GM19238 (cell line): ENCODE measurements around the gene PDSS1.

ENCODE experiments used
- DNase-seq: peaks from one replicate; pipeline ENCODE4 v3.0.0; 2011; ENCODE audit warnings: low spot score; ENCODE audit not compliant: insufficient read length

Gene PDSS1

DNA sequence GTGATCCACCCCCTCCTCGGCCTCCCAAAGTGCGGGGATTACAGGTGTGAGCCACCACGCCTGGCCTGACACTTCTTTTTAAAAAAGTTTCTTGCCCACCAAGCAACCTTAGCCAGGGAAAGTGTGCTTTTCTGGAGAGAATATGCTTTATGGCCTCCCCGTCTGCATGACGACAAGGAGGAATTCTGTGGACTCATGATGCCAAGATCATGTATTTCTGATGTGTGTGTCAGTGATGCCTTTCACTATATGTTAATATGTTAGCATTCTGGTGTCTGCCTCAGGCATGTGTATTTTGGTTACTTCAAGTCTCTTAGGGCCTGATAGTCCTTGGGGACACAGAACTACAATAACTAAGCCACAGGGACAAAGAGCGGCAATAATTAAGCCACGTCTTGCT is 2.1 kb downstream of the PDSS1 start:
- no peak for DNase-seq

DNA sequence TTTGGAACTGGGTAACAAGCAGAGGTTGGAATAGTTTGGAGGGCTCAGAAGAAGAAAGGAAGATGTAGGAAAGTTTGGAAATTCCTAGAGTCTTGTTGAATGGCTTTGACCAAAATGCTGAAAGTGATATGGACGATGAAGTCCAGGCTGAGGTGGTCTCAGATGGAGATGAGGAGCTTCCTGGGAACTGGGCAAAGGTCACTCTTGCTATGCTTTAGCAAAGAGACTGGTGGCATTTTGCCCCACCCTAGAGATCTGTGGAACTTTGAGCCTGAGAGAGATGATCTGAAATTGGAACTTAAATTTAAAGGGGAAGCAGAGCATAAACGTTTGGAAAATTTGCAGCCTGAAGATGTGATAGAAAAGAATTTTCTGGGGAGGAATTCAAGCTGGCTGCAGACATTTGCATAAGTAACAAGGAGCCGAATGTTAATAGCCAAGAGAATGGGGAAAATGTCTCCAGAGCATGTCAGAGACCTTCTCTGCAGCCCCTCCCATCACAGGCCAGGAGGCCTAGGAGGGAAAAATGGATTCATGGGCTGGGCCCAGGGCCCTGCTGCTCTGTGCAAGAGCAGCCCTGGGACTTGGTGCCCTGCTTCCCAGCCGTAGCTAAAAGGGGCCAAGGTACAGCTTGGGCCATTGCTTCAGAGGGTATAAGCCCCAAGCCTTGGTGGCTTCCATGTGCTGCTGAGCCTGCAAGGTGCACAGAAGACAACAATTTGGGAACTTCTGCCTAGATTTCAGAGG is 3.6 kb downstream of the PDSS1 start:
- DNase-seq: no peak

DNA sequence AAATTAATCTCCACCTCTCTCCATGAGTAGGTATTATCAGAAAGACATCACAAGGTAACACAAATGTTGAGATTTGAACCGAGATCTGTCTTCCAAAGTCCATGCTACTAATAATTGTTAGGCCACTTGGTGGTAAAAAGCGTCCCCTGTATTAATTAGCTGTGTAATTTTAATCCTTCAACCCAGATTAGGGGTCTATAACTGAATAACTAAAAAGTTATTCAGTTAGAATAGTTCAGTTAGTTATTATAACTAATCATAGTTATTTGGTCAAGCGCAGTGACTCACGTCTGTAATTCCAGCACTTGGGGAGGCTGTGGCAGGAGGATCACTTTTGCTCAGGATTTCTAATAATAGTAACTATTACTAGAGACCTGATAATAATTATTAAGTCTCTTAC is 5.6 kb downstream of the PDSS1 start:
- DNase-seq: no peak

DNA sequence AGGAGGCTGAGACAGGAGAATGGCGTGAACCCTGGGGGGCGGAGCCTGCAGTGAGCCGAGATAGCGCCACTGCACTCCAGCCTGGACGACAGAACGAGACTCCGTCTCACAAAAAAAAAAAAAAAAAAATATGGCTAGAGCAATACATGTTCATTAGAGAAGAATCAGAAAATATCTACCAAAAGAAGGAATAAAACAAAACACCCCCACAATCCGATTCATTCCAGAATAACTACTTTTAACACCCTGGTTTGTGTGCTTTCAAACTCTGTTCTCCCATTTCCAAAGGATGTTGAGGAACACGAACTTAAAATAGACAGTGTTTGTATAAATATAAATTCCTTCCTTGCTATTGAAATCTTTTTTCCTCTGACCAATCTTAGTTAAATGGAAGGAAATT is 6.5 kb downstream of the PDSS1 start:
- DNase-seq: no peak

DNA sequence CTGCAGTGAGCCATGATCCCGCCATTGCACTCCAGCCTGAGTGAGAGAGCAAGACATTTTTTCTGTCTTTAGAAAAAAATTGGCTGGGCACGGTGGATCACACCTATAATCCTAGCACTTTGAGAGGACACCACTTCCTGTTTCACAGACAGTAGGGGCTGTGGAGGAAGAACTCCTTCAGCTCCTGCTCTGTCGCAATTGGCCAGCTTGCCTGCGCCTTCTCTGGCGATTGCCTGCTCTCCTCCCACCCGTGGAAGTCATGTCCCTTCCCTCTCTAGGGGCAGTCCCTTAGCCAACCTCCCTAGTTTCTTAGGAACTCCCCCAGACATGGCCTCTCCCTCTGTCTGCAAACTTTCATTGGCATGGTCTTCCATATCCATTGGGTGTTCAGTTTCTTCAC is 8.7 kb downstream of the PDSS1 start:
- no peak for DNase-seq

DNA sequence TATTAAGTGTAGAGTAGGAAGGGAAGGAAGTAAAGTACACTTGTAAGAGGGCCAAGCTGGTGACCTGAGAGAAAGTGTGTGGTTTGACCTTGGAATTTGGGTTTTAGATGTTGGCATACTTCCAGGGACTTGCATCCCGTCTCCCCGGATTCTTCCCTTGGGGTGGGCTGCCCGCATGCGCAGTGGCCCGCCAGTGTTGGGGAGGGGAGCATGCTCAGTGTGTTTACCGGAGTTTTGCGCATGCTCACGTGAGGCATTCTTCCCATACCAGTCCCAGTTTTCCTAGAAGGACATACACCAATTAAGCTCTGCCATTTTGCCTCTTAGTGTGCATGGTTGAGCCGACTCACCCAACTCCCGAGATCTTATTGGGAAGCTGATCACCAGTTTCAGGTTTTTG is 9.4 kb downstream of the PDSS1 start:
- DNase-seq: no peak

DNA sequence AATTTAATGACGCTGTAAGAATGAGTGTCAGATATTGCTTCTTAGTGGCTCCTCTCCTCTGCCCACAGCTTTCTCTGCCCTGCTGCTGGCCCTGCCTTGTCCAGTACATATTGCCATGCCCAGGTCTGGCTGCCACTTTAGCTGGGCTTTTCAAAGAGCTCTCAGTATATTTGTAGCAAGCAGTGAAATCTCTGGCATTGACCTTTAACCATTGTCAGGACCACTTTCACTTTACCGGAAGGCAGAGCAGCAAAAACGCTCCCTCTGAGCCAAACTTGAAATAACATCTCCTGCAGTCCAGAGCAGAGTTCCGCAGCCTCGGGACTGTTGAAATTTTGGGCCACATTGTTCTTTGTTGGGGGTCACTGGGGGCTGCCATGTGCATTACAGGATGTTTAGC is 13.8 kb downstream of the PDSS1 start:
- no peak for DNase-seq

DNA sequence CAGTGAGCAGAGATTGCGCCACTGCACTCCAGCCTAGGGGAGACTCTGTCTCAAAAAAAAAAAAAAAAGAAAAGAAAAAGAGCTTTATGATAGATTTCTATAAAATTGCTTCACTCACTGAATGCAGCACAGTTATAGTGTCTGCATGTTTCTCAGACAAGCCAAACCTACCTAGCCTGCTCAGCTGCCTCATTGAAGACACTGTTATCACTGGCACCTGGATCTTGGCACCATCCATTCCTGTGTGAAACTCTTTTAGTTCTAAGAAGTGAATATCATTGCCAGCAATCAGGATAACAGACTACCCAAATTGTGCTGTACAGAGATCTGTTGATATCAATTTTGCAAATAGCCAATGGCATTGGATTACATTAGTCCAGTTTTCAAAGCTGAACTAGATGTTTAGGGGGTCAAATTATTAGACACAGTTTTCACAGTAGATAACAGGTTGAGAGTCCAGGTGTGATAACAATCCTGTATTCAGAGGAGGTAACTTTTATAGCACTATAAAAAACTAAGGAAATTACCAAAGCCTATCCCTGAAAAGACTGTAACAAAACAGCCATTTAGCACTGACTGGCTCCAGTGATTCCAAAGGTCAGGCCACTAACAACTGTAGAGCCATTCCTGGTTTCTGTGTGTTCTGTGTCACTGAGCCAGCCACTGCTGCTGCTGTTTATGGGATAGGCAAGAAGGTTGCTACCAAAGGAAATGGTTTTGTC is 17.1 kb downstream of the PDSS1 start:
- no peak for DNase-seq

DNA sequence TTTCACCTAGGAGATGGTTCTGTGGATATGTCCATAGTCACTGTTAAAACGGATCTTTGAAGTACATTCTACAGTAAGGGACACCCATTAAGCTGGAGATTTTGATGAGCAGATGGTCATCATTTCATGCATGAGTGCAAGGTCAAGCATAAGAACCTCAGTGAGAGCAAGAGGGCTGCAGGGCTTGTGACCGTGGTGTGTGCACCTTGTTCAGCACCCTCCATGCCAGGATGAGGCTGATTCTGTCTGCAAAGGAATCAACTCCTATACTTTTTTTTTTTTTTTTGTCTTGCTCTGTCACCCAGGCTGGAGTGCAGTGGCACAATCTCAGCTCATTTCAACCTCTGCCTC is 17.6 kb downstream of the PDSS1 start:
- DNase-seq: no peak

DNA sequence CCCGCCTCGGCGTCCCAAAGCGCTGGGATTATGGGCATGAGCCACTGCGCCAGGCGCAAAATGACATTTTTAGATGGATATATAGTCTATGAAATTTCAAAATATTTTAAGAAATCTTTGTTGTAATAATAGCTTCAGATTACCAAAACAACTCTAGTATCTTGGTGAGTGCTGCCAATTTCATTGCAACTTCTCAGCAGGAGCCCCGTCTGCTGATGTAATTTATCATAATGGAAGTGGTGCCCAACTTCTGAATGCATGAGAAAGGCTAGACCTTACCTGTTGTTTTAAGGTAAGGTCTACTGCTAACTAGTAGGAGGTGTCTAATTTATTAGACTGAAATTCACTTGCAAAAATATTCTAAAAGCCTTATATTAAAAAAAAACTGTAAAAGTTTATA is 20.0 kb downstream of the PDSS1 start:
- no peak for DNase-seq

DNA sequence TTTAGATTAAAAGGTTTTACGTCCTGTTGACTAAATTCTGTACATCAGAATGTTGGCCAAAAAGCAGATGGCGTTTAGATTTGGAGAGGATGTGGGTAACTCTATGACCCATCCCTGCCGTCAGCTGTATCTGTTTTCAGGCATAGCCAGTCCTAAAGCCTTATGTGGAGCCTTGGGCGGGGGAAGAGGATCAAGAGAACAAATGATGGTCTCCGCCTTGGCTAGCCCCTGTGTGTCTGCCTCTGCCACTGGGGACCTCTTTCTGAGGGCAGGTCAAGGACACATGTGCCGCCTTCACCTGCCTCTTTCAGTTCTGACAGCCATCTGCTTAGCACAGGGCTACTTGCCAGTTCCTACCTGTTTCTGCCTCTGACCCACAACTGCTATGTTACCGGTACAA is 24.1 kb downstream of the PDSS1 start:
- DNase-seq: no peak

DNA sequence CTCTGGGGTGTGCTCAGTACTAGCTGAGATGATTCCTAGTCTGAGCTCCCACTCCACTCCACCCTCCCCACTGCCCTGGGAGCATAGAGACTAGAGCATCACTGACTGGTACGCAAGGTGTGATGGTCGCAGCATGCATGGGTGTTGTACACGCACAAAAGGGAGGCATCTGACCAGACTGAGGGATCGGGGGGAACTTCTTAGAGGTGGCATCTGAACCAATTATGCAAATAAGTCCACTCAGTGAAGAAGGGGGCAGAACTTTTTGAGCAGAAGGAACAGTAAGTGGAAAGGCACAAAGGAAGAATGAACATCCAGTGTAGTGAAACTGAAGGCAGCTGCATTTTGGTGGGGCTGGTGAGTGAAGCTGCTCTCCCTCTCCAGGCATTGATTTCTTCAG is 25.5 kb downstream of the PDSS1 start:
- no peak for DNase-seq

DNA sequence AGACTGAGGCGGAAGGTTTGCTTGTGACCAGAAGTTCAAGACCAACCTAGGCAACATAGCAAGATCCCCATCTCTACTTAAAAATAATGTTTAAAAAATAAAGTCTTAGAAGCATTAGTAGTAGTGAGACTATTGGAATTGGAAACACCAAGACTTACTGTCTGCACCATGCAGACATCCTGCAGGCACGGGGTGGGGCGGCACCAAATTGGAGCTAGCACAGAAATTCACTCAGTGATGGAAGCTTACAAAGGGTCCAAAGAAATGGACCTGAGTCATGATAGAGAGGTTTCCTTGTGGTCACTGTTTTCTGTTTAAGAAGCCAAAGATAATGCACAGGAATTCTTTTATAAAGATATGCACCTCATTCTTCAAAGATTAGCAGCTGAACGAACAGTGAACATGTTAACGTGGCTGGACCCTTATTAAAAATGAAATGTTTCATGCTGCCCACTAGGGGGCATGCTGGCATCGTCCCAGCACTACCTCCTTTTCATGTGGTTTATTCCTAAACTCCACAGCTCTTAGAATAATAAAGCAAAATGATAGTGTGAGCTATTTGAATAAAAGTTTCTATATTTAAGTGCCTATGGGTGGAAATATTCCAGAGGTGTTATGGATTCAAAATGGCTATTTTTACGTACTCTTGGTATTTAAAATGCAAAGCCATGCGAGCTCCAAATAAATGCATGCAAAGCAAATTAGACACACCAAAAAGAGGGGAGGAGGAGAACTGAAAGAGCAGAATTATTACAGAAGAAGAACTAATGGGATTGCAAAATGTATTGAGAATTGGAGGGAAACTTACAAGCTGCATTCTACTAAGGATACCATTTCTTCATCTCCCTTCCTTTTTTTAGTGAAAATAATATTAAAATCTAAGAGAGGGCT is 28.6 kb downstream of the PDSS1 start:
- DNase-seq: no peak

DNA sequence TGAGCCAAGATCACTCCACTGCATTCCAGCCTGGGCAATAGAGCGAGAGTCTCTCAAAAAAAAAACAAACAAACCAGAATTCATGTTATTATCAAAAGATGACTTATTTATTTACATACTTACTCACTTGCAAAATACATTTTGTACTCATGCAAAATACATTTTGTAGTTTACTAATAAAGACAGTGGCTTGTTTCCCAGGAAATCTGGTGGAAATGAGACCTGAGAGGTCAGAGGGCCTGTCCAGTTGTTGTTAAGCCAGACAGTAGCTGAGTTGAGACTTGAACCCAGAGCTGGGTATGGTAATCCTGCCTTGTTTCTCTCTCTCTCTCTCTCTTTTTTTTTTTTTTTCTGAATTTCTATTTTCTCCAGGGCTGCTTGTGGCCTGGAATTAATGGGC is 29.5 kb downstream of the PDSS1 start:
- DNase-seq: no peak

DNA sequence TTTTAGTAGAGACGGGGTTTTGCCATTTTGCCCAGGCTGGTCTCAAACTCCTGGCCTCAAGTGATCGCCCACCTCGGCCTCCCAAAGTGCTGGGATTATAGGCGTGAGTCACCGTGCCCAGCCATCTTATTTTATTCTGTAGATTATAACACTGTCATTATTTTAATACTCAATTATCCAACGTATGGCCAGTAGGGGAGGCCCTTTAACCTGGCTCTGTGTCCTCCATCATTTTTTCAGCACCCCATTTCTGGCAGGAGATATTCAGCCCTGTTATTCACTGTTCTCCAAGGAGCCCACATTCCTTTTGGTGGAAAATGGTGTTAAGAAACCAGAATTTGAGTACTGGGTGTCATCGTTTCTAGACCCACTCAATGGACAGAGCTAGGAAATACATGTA is 31.5 kb downstream of the PDSS1 start:
- DNase-seq: no peak

DNA sequence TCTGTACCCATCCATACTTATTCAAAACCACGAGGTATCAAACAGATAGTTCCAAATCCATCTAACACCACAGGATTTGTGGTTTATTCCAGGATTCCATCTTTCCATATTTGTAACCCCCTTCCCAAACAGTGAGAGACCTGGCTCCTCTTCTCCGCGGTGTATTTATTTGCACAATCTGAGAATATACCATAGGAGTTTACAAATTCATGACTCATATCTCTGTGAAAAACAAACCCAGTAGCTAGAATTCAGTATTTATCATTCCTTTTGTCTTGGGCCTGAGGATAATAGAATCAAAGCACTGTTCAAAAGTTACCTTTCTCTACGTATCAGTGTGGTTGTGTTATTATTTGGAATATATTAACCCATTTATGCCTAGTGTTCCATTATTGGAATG is 31.9 kb downstream of the PDSS1 start:
- no peak for DNase-seq

DNA sequence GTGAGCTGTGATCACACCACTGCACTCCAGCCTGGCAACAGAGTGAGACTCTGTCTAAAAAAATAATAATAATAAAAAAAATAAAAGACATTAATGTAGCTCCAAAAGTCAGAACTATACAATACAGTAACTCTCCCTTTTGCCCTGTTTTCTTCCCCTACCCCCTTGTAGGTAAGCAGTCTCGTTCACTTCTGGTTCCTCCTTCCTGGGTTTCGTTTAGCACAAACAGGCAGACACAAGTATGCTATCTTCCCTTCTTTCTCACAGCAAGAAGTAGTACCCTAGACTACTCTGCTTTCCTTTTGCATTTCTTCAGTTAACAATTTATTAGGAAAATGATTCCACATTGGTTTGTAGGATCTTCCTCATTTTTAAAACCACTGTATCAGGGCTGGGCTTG is 33.1 kb downstream of the PDSS1 start:
- DNase-seq: no peak

DNA sequence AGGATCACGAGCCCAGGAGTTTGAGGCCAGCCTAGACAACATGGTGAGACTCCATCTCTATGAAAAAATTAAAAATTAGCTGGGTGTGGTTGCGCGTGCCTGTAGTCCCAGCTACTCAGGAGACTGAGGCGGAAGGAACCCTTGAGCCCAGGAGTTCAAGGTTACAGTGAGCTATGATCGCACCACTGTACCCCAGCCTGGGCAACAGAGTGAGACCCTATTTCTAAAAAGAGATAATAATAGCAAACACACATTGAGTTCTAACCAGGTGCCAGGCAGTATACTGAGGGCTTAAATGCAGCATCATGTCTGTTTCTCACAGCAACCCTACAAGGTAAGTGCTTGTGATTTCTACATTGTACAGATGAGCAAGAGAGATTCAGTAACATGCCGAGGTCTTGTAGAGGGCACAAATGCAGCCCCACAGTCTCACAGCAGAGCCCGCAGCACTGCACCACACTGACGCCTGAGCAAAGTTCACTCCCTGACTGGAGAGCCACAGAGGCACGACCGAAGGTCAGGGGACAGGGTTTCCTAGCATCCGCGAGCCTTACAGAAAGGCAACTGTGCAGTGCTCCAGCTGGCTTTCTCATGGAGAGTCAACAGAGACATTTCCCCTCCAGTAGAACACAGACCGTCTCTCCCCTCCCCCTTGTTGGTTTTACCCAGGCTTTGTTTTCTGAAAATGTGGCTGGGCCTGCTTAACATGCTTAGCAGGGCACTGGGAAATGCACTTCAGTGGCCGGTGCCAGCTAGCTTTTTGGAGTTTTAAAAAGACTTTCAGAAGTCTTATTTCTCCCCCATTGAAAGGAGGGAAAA is 36.5 kb downstream of the PDSS1 start:
- DNase-seq: no peak

DNA sequence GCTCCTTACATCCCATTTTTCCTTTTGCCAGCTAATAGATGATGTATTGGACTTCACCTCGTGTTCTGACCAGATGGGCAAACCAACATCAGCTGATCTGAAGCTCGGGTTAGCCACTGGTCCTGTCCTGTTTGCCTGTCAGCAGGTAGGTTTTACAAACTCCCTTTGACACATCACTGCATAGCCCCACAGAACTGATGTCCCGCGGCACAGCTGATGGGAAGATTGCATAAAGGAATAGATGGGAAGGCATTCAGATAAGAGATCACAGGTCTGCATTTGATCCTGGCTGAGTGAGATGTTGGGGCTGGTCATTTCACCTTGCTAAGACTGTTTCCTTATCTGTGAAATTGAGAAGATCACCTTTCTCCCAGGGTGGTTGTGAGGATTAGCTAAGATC is 37.9 kb downstream of the PDSS1 start:
- no peak for DNase-seq

DNA sequence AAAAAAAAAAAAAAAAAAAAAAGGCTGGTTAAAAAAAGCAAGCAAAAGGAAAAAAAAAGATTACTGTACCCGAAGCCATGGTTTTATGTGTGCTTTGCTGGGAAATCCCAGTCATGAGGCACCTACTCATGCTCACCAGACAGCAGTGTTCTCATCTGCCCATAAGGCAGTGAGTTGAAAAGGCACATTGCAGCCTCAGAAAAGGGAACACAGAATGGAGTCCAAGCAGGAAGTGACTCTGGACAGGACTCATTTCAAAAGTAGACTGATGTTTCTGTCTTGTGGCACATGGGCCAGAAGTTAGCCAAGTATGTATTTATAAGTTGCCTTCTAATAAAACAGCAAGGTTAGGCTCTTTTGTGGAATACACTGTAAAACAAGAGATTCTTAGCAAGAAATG is 40.2 kb downstream of the PDSS1 start:
- peak; percentile 58 for DNase-seq

DNA sequence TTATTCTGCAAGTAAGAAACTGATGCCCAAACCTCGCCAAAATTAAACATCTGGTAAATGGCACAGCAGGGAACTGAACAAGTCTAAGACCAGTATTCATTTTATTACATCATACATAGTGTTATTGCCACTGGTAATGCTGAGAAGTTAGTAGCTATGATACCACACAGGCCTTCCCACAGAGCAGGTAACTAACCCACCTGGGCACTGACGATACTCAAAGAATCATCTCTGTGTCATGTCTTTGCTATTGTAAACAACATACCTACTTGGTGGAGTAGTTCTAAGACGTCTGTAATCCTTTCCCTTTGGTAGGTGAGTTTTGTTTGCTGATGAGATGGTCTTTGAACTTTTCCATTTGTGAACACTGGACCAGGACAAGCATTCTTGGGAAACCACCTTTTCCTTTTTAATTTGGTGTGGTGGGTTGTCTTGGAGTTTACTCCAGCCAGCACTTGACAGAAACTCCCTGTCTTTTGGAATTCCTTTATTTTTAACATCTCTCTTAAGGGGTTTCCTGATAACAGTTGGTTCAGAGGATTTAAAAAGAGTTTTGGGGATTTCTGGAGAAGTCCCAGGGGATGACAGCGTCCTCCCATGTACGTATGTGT is 40.9 kb downstream of the PDSS1 start:
- DNase-seq: no peak
